Trophoblast cell (in vitro differentiated cells and primary cell): ENCODE results near the gene KRT76.

ENCODE experiments used
- DNase-seq, 2 donors: peaks; one replicate each; pipeline ENCODE4 v3.0.0-alpha.2; 2016
- H2AFZ ChIP-seq: 2 replicates; pipeline ENCODE4 v1.6.1; 2013; ENCODE audit warnings: low read length, moderate library complexity, mild to moderate bottlenecking; ENCODE audit not compliant: insufficient read depth, poor library complexity
- H2AK5ac ChIP-seq: 2 replicates; pipeline ENCODE4 v1.6.1; 2013; ENCODE audit warnings: mild to moderate bottlenecking, low read length
- H2BK120ac ChIP-seq: 2 replicates; pipeline ENCODE4 v1.6.1; 2013; ENCODE audit warnings: low read length, mild to moderate bottlenecking, moderate library complexity; ENCODE audit not compliant: insufficient read depth, poor library complexity
- H2BK12ac ChIP-seq: 2 replicates; pipeline ENCODE4 v1.6.1; 2013; ENCODE audit warnings: mild to moderate bottlenecking, low read length, moderate library complexity
- H2BK5ac ChIP-seq: 2 replicates; pipeline ENCODE4 v1.6.1; 2013; ENCODE audit warnings: low read length, low read depth, moderate library complexity, mild to moderate bottlenecking; ENCODE audit not compliant: poor library complexity
- H3K14ac ChIP-seq: 2 replicates; pipeline ENCODE4 v1.6.1; 2013; ENCODE audit warnings: mild to moderate bottlenecking, low read length
- H3K18ac ChIP-seq: 2 replicates; pipeline ENCODE4 v1.6.1; 2013; ENCODE audit warnings: mild to moderate bottlenecking, low read length
- H3K23ac ChIP-seq: 2 replicates; pipeline ENCODE4 v1.6.1; 2013; ENCODE audit warnings: low read length
- H3K27ac ChIP-seq: 2 replicates; pipeline ENCODE4 v1.5.1; 2013; ENCODE audit warnings: low read depth, mild to moderate bottlenecking, inconsistent platforms, low read length, moderate library complexity
- H3K27me3 ChIP-seq: 2 replicates; pipeline ENCODE4 v1.6.1; 2013; ENCODE audit warnings: inconsistent platforms, mild to moderate bottlenecking, low read length, moderate library complexity; ENCODE audit not compliant: insufficient read depth
- H3K36me3 ChIP-seq, 2 experiments: 1 replicate in 1 of 2; 2 replicates in 1 of 2; pipeline ENCODE4 v1.6.1; 2013; ENCODE audit warnings: low read length in 2 of 2, mild to moderate bottlenecking in 2 of 2, moderate library complexity in 1 of 2; ENCODE audit not compliant: insufficient read depth in 2 of 2, control insufficient read depth in 1 of 2
- H3K4ac ChIP-seq: 2 replicates; pipeline ENCODE4 v1.6.1; 2013; ENCODE audit warnings: low read depth, mild to moderate bottlenecking, low read length, moderate library complexity
- H3K4me1 ChIP-seq, 2 experiments: 1 replicate in 1 of 2; 2 replicates in 1 of 2; pipeline ENCODE4 v1.6.1; 2013; ENCODE audit warnings: low read length in 2 of 2, mild to moderate bottlenecking in 2 of 2, moderate library complexity in 1 of 2; ENCODE audit not compliant: insufficient read depth in 2 of 2, control insufficient read depth in 1 of 2
- H3K4me2 ChIP-seq: 2 replicates; pipeline ENCODE4 v1.6.1; 2013; ENCODE audit warnings: inconsistent platforms, mild to moderate bottlenecking, low read length, moderate library complexity
- H3K4me3 ChIP-seq: 2 replicates; pipeline ENCODE4 v1.5.1; 2013; ENCODE audit warnings: mild to moderate bottlenecking, low read depth, low read length, inconsistent platforms
- H3K79me1 ChIP-seq: one replicate; pipeline ENCODE4 v1.6.1; 2013; ENCODE audit warnings: low read length
- H3K79me2 ChIP-seq: 2 replicates; pipeline ENCODE4 v1.6.1; 2013; ENCODE audit warnings: low read length, mild to moderate bottlenecking; ENCODE audit not compliant: control insufficient read depth, insufficient read depth, poor library complexity
- H3K9ac ChIP-seq: 2 replicates; pipeline ENCODE4 v1.6.1; 2013; ENCODE audit warnings: mild to moderate bottlenecking, low read length
- H3K9me3 ChIP-seq: 2 replicates; pipeline ENCODE4 v1.6.1; 2013; ENCODE audit warnings: low read depth, mild to moderate bottlenecking, control low read depth, inconsistent platforms, low read length; ENCODE audit not compliant: insufficient read depth
- H4K12ac ChIP-seq: 2 replicates; pipeline ENCODE4 v1.6.1; 2013; ENCODE audit warnings: low read depth, mild to moderate bottlenecking, low read length, moderate library complexity
- H4K8ac ChIP-seq: 2 replicates; pipeline ENCODE4 v1.6.1; 2013; ENCODE audit warnings: low read depth, mild to moderate bottlenecking, low read length, moderate library complexity
- H4K91ac ChIP-seq: one replicate; pipeline ENCODE4 v1.6.1; 2013; ENCODE audit warnings: low read depth, mild to moderate bottlenecking, low read length, moderate library complexity
- WGBS: extraction: QIAGEN DNeasy Blood & Tissue Kit; methylation state at CpG from one replicate; pipeline ENCODE4 v1.1.7; 2013; ENCODE audit warnings: missing lambda C conversion rate; ENCODE audit not compliant: insufficient read length, insufficient coverage; ENCODE audit errors: extremely low coverage; 5-methylcytosine and 5-hydroxymethylcytosine counted together

The KRT76 gene

DNA sequence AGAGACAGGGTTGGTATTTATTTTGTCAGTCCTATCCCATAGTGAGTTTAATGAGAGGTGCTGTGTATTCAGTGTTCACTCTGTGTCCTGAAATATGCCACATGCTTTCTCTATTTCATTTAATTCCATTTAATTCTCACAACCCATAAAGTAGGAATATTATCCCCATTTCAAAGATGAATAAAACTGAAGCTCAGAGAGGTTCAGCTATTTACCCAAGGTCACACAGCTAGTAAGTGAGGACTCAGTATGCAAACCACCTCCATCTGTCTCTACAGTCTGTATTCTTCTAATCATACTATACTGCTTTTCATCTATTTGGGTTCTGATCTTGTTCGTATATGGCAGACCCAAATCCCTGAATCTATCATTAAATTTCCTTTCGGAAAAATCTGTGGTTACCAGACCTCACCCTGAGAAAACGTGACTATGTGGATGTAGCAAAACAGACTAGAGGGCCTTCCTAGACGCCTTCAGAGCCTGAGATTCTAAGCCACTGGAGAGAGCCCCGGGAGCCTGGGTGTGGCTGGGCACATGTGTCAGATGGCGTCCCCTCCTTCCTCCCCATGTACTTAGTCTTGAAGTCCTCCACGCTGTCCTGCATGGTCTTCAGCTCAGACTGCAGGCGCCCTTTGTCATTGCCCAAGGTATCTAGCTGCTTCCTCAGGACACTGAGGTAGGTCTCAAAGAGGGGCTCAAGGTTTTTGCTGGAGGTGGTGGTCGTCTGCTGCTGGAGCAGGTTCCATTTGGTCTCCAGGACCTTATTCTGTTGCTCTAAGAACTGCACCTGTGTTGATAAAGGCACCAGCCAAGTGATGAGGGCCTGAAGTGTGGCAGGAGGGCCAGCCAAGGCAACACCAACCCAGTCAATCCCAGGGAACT, 34.3 kb upstream of the KRT76 start:
- H4K91ac ChIP-seq, result no peak overlapping the region
- no peaks in the 10 kb centered on the region for H3K4me1 ChIP-seq
- no peak overlapping the region for H3K4me3 ChIP-seq
- H3K9ac ChIP-seq, result no peak overlapping the region
- WGBS, result no CpG with 5 or more reads among the region's 9 CpGs
- H3K4me2 ChIP-seq, result no peak overlapping the region
- no peaks in the 10 kb centered on the region for H3K27me3 ChIP-seq
- no peak overlapping the region for H3K14ac ChIP-seq
- no peak for DNase-seq
- no peak overlapping the region for H2BK120ac ChIP-seq
- H2BK5ac ChIP-seq, result no peak overlapping the region
- H3K4ac ChIP-seq, result no peak overlapping the region
- peaks cover 6% of the 10 kb centered on the region for H3K9me3 ChIP-seq
- H2AFZ ChIP-seq, result no peak overlapping the region
- H3K79me1 ChIP-seq, result no peaks in the 10 kb centered on the region
- H3K27ac ChIP-seq, result no peak overlapping the region
- no peak overlapping the region for H3K23ac ChIP-seq
- no peaks in the 10 kb centered on the region for H3K79me2 ChIP-seq
- no peak overlapping the region for H2AK5ac ChIP-seq
- no peak overlapping the region for H3K18ac ChIP-seq
- no peaks in the 10 kb centered on the region for H3K36me3 ChIP-seq
- H4K8ac ChIP-seq, result no peak overlapping the region
- H4K12ac ChIP-seq, result no peak overlapping the region
- H2BK12ac ChIP-seq, result no peak overlapping the region

- no peak overlapping the region for H3K14ac ChIP-seq
- no peaks in the 10 kb centered on the region for H3K79me1 ChIP-seq
- H3K27me3 ChIP-seq, result no peaks in the 10 kb centered on the region
- H2BK12ac ChIP-seq, result no peak overlapping the region
- H3K9ac ChIP-seq, result no peak overlapping the region
- H3K4ac ChIP-seq, result no peak overlapping the region
- no peak overlapping the region for H2AFZ ChIP-seq
- no peaks in the 10 kb centered on the region for H3K36me3 ChIP-seq
- H2BK120ac ChIP-seq, result no peak overlapping the region
- no peak overlapping the region for H3K4me2 ChIP-seq
- H3K4me3 ChIP-seq, result no peak overlapping the region
- H4K12ac ChIP-seq, result no peak overlapping the region
- no peak overlapping the region for H4K91ac ChIP-seq
- WGBS, result no CpG with 5 or more reads among the region's 5 CpGs
- H3K79me2 ChIP-seq, result no peaks in the 10 kb centered on the region
- H4K8ac ChIP-seq, result no peak overlapping the region
- peaks cover 6% of the 10 kb centered on the region for H3K9me3 ChIP-seq
- H3K27ac ChIP-seq, result no peak overlapping the region
- H3K23ac ChIP-seq, result no peak overlapping the region
- DNase-seq, result no peak
- no peak overlapping the region for H3K18ac ChIP-seq
- no peak overlapping the region for H2AK5ac ChIP-seq
- no peak overlapping the region for H2BK5ac ChIP-seq
- H3K4me1 ChIP-seq, result no peaks in the 10 kb centered on the region
Observed at GRCh38 chr12:52810554-52810953, 33.4 kb upstream of the KRT76 start.

- no peak overlapping the region for H3K9ac ChIP-seq
- no peak overlapping the region for H4K8ac ChIP-seq
- H3K4me3 ChIP-seq, result no peak overlapping the region
- no CpG with 5 or more reads among the region's 7 CpGs for WGBS
- no peak overlapping the region for H2AFZ ChIP-seq
- H3K36me3 ChIP-seq, result no peaks in the 10 kb centered on the region
- H3K4ac ChIP-seq, result no peak overlapping the region
- no peak overlapping the region for H3K4me2 ChIP-seq
- no peaks in the 10 kb centered on the region for H3K27me3 ChIP-seq
- no peak overlapping the region for H2BK12ac ChIP-seq
- no peak overlapping the region for H4K91ac ChIP-seq
- no peak overlapping the region for H3K14ac ChIP-seq
- no peak for DNase-seq
- no peaks in the 10 kb centered on the region for H3K79me2 ChIP-seq
- H3K79me1 ChIP-seq, result no peaks in the 10 kb centered on the region
- no peak overlapping the region for H2BK120ac ChIP-seq
- H3K18ac ChIP-seq, result no peak overlapping the region
- no peak overlapping the region for H4K12ac ChIP-seq
- H3K4me1 ChIP-seq, result no peaks in the 10 kb centered on the region
- H2AK5ac ChIP-seq, result no peak overlapping the region
- H3K9me3 ChIP-seq, result peaks cover 4% of the 10 kb centered on the region
- H2BK5ac ChIP-seq, result no peak overlapping the region
- no peak overlapping the region for H3K27ac ChIP-seq
- no peak overlapping the region for H3K23ac ChIP-seq
Observed at GRCh38 chr12:52809166-52809565, 32.0 kb upstream of the KRT76 start.

GRCh38 chr12:52808573-52809160, 31.5 kb upstream of the KRT76 start:
- Histone ChIP-seq H3K9ac (no peak overlapping the region), H3K4ac (no peak overlapping the region), H3K4me3 (no peak overlapping the region), H3K4me1 (no peaks in the 10 kb centered on the region), H2AFZ (no peak overlapping the region), H2BK5ac (no peak overlapping the region), H3K18ac (no peak overlapping the region), H3K36me3 (no peaks in the 10 kb centered on the region), H2AK5ac (no peak overlapping the region), H4K8ac (no peak overlapping the region), H3K79me2 (no peaks in the 10 kb centered on the region), H4K12ac (no peak overlapping the region), H3K14ac (no peak overlapping the region), H3K9me3 (peaks cover 4% of the 10 kb centered on the region), H3K4me2 (no peak overlapping the region), H4K91ac (no peak overlapping the region), H3K27ac (no peak overlapping the region), H3K27me3 (no peaks in the 10 kb centered on the region), H3K79me1 (no peaks in the 10 kb centered on the region), H3K23ac (no peak overlapping the region), H2BK12ac (no peak overlapping the region), H2BK120ac (no peak overlapping the region)
- no CpG with 5 or more reads among the region's 8 CpGs for WGBS
- no peak for DNase-seq
